ENCODE measurements around the gene FAM163B. TPM values are rescaled to one million over a fixed set of nuclear protein-coding genes. Genes with fewer than 3 reads are reported as not detected.

FAM163B gene
- total RNA-seq, 1 donor, result not detected

DNA sequence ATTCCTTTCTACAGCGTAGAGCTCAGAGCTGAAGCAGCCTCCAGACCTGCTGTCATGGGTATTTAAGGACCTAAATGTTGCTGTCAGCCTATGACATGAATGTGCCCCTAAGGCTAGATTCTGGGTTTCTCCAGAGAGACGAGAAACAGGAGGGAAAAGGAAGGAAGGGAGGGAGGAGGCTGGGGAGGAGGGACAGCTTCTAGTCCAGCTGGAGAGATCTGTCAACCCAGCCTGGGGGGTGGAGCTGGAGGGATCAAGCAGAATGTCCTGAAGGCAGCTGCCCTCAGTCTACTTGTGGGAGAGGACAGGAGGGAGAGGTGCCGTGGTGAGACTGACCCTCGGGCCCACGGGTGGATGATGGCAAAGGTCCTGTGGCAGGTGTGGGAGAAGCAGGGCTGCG, 25.9 kb upstream of the FAM163B start:
- TF ChIP-seq, protein P1, sequence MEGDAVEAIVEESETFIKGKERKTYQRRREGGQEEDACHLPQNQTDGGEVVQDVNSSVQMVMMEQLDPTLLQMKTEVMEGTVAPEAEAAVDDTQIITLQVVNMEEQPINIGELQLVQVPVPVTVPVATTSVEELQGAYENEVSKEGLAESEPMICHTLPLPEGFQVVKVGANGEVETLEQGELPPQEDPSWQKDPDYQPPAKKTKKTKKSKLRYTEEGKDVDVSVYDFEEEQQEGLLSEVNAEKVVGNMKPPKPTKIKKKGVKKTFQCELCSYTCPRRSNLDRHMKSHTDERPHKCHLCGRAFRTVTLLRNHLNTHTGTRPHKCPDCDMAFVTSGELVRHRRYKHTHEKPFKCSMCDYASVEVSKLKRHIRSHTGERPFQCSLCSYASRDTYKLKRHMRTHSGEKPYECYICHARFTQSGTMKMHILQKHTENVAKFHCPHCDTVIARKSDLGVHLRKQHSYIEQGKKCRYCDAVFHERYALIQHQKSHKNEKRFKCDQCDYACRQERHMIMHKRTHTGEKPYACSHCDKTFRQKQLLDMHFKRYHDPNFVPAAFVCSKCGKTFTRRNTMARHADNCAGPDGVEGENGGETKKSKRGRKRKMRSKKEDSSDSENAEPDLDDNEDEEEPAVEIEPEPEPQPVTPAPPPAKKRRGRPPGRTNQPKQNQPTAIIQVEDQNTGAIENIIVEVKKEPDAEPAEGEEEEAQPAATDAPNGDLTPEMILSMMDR (IDR thresholded peaks at IDR 0.05; ENCODE audit: insufficient read depth, low read length), result no peak
- H3K4me3 ChIP-seq (ENCODE audit: low read depth, low read length), result no peak overlapping the region
- DNase-seq (ENCODE audit: low read depth), result no peak

DNA sequence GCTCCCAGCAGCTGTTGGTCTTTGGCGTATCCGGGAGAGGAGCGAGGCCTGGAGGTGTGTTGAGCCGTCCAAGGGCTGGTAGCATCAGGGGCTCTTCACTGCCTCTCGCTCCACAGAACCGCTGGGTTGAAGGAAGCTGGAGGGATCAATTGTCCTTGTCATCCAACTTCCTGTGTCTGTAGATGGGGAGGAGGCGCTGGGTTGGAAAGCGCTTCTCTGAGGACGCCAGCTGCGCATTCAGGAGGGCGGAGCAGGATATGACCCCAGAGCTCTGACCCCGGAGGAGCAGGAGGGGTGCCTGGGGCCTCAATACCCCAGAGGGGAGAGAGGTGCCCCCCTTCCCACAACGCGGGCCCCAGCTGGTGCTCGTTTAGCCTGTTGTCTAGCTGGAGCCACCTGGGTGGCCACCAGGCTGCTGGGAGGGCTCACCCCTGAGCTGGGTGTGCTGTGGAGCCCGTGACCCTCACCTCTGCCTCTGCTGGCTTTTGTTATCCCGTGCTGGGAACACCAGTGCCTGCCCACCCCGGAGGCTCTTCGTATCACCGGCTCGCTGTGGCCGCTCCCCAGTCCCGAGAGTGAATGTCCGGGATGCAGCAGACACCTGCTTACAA, 25.0 kb upstream of the FAM163B start:
- no peak overlapping the region for H3K4me3 ChIP-seq (ENCODE audit: low read depth, low read length)
- no peak for DNase-seq (ENCODE audit: low read depth)
- TF ChIP-seq, protein P1 (IDR thresholded peaks at IDR 0.05; ENCODE audit: insufficient read depth, low read length), result no peak

DNA sequence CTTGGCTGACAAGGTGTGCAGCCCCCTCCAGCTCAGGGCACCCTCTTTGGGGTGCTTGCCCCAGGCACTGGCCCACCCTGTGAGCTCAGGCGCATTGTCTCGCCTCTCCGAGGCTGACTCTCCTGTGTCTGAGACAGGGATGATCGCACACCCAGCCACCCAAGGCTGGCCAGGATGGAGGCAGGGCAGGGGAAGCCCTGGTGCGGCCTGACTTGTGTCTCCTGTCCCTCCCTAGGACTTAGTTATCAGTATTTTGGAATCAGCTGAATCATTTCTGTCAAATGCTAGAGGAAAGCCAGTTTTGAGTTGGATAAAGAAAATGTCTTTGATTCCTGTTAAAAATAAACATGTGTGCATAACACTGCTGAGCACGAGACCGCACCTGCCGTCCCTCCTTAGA, 24.5 kb upstream of the FAM163B start:
- TF ChIP-seq, protein P1 (IDR thresholded peaks at IDR 0.05; ENCODE audit: insufficient read depth, low read length), result no peak
- no peak for DNase-seq (ENCODE audit: low read depth)
- H3K4me3 ChIP-seq (ENCODE audit: low read depth, low read length), result no peak overlapping the region

DNA sequence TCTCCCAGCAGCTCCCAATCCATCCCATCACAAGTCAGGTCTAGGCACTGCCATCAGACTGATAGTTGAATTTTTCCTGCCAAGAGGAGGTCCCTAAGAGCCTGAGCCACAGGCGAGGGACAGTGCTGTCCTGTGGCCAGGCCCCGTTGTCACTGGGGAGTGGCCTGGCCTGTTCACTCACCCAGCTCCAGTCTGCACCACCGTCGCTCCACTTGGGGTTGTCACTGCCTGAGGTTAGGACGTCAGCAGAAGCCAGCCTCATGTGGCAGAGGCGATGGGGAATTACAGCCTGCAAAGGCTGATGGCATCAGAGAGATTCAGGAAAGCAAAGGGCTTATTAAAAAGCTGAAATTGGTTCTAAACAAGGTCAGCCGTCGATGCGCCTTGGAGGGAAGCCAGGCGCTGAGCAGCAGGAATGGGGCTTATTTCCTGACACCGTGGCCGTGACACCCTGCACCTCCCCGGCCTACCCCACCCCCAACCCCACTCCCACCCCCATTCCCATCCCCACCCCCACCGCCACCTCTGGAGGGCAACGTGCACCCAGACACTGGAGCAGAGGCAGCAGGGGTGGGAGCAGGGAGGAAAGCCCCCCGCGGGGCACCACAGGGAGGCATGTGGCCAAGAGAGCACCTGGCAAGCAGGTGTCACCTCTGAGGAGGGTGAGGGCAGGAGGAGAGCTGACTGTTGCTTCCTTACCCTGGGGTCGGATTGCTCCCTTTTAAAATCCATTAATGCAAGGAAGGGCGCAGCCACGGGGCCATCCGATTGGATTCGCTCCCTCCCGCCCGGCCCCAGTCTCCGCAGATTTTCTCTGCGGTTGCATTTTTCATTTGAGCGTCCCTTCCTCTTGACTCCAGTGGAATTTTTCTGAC, 23.9 kb upstream of the FAM163B start:
- DNase-seq (ENCODE audit: low read depth), result no peak
- TF ChIP-seq, protein P1 (IDR thresholded peaks at IDR 0.05; ENCODE audit: insufficient read depth, low read length), result no peak
- no peak overlapping the region for H3K4me3 ChIP-seq (ENCODE audit: low read depth, low read length)

DNA sequence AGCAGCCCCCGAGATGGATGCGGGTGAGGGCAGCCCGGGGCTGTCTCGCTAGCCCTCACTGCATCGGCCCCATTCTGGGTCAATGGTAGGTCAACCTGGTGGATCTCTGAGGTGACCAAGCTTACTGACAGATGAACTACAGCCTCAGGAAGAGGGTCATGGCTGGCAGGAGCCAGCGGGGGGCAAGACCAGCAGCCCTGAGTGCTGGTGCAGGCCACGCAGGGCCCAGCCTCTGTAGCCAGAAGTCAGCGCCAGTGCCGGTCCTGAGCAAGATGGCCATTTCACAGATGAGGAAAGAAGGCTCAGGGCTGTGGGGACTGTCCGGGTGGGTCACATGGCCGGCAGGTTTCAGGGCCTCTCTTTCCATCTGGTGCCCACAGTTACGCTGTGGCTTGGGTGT, 21.9 kb upstream of the FAM163B start:
- TF ChIP-seq, protein P1 (IDR thresholded peaks at IDR 0.05; ENCODE audit: insufficient read depth, low read length), result no peak

DNA sequence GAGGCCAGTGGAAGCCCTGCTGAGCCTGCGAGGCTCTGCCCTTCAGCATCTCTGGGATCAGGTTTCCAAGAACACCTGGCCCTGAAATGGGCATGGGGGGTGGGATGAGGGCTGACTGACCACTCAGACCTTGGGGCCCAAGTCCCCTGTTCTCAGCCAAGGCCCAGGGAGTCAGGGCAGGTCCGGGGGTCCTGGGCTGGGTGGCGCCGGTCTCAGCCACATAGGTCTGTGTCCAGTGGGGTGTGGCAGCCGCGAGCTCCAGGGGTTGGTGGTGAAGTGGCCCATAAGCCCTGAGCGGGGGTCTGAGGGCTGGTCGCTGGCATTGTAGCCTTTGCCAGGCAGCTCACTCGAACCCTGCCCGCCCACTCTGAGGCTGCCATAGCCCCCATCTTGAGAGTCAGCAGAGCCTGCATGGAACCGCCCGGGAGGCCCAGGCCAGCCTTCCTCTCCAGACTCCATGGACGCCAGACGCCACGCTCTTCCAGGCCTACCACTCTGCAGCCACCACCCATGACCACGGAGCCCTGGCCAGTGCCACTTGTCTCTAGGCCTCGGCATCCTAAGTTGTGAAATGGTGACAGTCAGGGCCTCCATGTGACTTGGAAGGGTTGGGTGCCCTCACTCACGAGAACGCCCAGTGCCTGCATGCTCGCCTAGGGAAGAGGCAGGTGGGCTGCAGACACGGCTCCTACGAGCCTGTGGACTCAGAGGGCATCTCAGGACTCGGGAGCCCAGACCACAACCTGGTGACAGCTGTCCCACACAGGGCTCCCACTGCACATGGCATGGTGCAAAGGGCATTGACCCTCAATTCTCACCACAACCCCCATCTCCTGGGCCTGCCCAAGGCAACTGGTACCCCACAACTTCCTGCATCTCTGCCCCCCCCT, 20.3 kb upstream of the FAM163B start:
- H3K4me3 ChIP-seq (ENCODE audit: low read depth, low read length), result no peak overlapping the region

More for the DNA sequence above, 21.9 kb upstream of the FAM163B start:
- DNase-seq (ENCODE audit: low read depth), result no peak
- no peak overlapping the region for H3K4me3 ChIP-seq (ENCODE audit: low read depth, low read length)

More for the DNA sequence above, 20.3 kb upstream of the FAM163B start:
- no peak for DNase-seq (ENCODE audit: low read depth)
- TF ChIP-seq, protein P1 (IDR thresholded peaks at IDR 0.05; ENCODE audit: insufficient read depth, low read length), result no peak

All from fibroblast of the aortic adventitia (primary cell).